K562 (cell line): ENCODE data around the gene TSPAN1. TPM values are rescaled to one million over a fixed set of nuclear protein-coding genes. Genes with fewer than 3 reads are reported as not detected.

Experiments used
- E4F1 ChIP-seq: fragments of 250-450 bp; sonication (Bioruptor Pico); IDR thresholded peaks from 2 replicates; pipeline ENCODE4 v1.5.0; 2021; ENCODE audit warnings: mild to moderate bottlenecking, borderline replicate concordance
- ETV1 ChIP-seq: fragments of 450-650 bp; conservative IDR thresholded peaks from 2 replicates; pipeline ENCODE4 v1.6.1; 2016; ENCODE audit warnings: missing genetic modification characterization, control low read depth, low read depth, missing compliant biosample characterization
- POLR2AphosphoS5 ChIP-seq: IDR thresholded peaks from 2 replicates; pipeline ENCODE4 v1.6.1; 2011; ENCODE audit warnings: mild to moderate bottlenecking, low read depth, low read length, moderate library complexity; ENCODE audit not compliant: control insufficient read depth, insufficient read depth
- ZNF282 ChIP-seq: sonication (generic); formaldehyde crosslinking; IDR thresholded peaks from 2 replicates; pipeline ENCODE4 v1.8.1; 2023; ENCODE audit warnings: missing genetic modification reagents
- polyA plus RNA-seq, 8 experiments: library from polyadenylated mRNA; depleted of rRNA in 4 of 8; stranded (reverse) in 5 of 8; unstranded in 3 of 8; fragments of >200 nt; fragmentation: Nextera tagmentation in 2 of 8; fragmentation: Illumina TruSeq in 1 of 8; extraction: Ambion mirVana in 2 of 8; extraction: Trizol in 1 of 8; gene quantifications; 2 replicates each; pipeline versions ENCODE4 v1.2.1 to v1.2.3, GENCODE V29; 2011 to 2014; ENCODE audit warnings: inconsistent platforms in 1 of 8, missing spikeins in 1 of 8
- total RNA-seq, 7 experiments: library from RNA; depleted of rRNA in 6 of 7; stranded (reverse); fragments of >200 nt in 6 of 7; fragmentation: Illumina TruSeq in 2 of 7; extraction: Trizol in 2 of 7; gene quantifications; 2 replicates each; pipeline versions ENCODE4 v1.2.1 to v1.2.3, GENCODE V29; 2011 to 2021; ENCODE audit warnings: low replicate concordance in 1 of 7
- TF ChIP-seq, protein P1 (sequence below): sonication (generic); formaldehyde crosslinking; IDR thresholded peaks from 2 replicates; pipeline ENCODE4 v1.8.0; 2022; ENCODE audit warnings: mild to moderate bottlenecking, missing genetic modification reagents
- TF ChIP-seq, protein P2 (sequence below): fragments of 450-650 bp; IDR thresholded peaks from 2 replicates; pipeline ENCODE4 v1.6.1; 2016
- TF ChIP-seq, protein P3 (sequence below): fragments of 450-650 bp; IDR thresholded peaks from 2 replicates; pipeline ENCODE4 v1.7.1; 2018; ENCODE audit warnings: mild to moderate bottlenecking, low read depth; ENCODE audit not compliant: partially characterized antibody

TSPAN1 gene
- total and polyA plus RNA-seq, 9 of the 15 experiments (the other 6 are each of a cell fraction or from before 2014, with no cell fraction given), result 0.58 TPM; not detected in 8

GRCh38 chr1:46221749-46222148 lies 46.9 kb downstream of the TSPAN1 start (continued):
- TF ChIP-seq, protein P1, sequence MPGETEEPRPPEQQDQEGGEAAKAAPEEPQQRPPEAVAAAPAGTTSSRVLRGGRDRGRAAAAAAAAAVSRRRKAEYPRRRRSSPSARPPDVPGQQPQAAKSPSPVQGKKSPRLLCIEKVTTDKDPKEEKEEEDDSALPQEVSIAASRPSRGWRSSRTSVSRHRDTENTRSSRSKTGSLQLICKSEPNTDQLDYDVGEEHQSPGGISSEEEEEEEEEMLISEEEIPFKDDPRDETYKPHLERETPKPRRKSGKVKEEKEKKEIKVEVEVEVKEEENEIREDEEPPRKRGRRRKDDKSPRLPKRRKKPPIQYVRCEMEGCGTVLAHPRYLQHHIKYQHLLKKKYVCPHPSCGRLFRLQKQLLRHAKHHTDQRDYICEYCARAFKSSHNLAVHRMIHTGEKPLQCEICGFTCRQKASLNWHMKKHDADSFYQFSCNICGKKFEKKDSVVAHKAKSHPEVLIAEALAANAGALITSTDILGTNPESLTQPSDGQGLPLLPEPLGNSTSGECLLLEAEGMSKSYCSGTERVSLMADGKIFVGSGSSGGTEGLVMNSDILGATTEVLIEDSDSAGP (CRISPR knock-in tag), result no peak
- TF ChIP-seq, protein P2, sequence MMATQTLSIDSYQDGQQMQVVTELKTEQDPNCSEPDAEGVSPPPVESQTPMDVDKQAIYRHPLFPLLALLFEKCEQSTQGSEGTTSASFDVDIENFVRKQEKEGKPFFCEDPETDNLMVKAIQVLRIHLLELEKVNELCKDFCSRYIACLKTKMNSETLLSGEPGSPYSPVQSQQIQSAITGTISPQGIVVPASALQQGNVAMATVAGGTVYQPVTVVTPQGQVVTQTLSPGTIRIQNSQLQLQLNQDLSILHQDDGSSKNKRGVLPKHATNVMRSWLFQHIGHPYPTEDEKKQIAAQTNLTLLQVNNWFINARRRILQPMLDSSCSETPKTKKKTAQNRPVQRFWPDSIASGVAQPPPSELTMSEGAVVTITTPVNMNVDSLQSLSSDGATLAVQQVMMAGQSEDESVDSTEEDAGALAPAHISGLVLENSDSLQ, result no peak
- TF ChIP-seq POLR2AphosphoS5 (no peak), E4F1 (CRISPR knock-in tag) (no peak), ZNF282 (CRISPR knock-in tag) (no peak), ETV1 (tag) (no peak)
- TF ChIP-seq, protein P3, sequence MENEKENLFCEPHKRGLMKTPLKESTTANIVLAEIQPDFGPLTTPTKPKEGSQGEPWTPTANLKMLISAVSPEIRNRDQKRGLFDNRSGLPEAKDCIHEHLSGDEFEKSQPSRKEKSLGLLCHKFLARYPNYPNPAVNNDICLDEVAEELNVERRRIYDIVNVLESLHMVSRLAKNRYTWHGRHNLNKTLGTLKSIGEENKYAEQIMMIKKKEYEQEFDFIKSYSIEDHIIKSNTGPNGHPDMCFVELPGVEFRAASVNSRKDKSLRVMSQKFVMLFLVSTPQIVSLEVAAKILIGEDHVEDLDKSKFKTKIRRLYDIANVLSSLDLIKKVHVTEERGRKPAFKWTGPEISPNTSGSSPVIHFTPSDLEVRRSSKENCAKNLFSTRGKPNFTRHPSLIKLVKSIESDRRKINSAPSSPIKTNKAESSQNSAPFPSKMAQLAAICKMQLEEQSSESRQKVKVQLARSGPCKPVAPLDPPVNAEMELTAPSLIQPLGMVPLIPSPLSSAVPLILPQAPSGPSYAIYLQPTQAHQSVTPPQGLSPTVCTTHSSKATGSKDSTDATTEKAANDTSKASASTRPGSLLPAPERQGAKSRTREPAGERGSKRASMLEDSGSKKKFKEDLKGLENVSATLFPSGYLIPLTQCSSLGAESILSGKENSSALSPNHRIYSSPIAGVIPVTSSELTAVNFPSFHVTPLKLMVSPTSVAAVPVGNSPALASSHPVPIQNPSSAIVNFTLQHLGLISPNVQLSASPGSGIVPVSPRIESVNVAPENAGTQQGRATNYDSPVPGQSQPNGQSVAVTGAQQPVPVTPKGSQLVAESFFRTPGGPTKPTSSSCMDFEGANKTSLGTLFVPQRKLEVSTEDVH, result no peak
